DND-41 (cell line): ENCODE measurements around the gene SDHA.
"Not testable (repeated sequence)": the region's sequence is repeated elsewhere in the genome, so short reads cannot be mapped to it uniquely, and the experiment has no call there.

Experiments used
- EZH2 ChIP-seq: IDR thresholded peaks from 3 replicates; pipeline ENCODE4 v1.6.1; 2012; ENCODE audit warnings: borderline replicate concordance, low read depth, mild to moderate bottlenecking, moderate library complexity, low read length, inconsistent platforms; ENCODE audit not compliant: severe bottlenecking
- TF ChIP-seq, protein P1 (sequence below): IDR thresholded peaks from 2 replicates; pipeline ENCODE4 v1.5.1; 2012; ENCODE audit warnings: borderline replicate concordance, low read length, moderate library complexity, mild to moderate bottlenecking; ENCODE audit not compliant: poor library complexity, severe bottlenecking; ENCODE audit errors: extremely low read depth

- TF ChIP-seq, protein P1, sequence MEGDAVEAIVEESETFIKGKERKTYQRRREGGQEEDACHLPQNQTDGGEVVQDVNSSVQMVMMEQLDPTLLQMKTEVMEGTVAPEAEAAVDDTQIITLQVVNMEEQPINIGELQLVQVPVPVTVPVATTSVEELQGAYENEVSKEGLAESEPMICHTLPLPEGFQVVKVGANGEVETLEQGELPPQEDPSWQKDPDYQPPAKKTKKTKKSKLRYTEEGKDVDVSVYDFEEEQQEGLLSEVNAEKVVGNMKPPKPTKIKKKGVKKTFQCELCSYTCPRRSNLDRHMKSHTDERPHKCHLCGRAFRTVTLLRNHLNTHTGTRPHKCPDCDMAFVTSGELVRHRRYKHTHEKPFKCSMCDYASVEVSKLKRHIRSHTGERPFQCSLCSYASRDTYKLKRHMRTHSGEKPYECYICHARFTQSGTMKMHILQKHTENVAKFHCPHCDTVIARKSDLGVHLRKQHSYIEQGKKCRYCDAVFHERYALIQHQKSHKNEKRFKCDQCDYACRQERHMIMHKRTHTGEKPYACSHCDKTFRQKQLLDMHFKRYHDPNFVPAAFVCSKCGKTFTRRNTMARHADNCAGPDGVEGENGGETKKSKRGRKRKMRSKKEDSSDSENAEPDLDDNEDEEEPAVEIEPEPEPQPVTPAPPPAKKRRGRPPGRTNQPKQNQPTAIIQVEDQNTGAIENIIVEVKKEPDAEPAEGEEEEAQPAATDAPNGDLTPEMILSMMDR, result not testable (repeated sequence)
- TF ChIP-seq EZH2, result not testable (repeated sequence)
Observed at GRCh38 chr5:279051-279665, 61.0 kb downstream of the SDHA start.
